Stimulated activated CD4-positive, alpha-beta T cell treated with anti-CD3 and anti-CD28 coated beads, Interleukin-12 subunit alpha, Interleukin-12 subunit beta, amount 100 ng/mL, for 48 hours (primary cell): ENCODE results near the gene DPH5.
A peak's percentile ranks its signal among the peaks of the same experiment; 100 is the strongest.
"Not testable (repeated sequence)": the region's sequence is repeated elsewhere in the genome, so short reads cannot be mapped to it uniquely, and the experiment has no call there.

ENCODE experiments used
- DNase-seq, 3 donors: peaks; one replicate each; pipeline ENCODE4 v3.0.0-alpha.2; 2020; ENCODE audit warnings: low read depth in 2 of 3, low spot score in 1 of 3

DPH5 gene

GRCh38 chr1:100989306-100990077, 36.1 kb downstream of the DPH5 start:
- no peak for DNase-seq

- DNase-seq: no peak
These were observed 37.5 kb downstream of the DPH5 start for GRCh38 chr1:100988121-100988520.

GRCh38 chr1:100982793-100983192, 42.8 kb downstream of the DPH5 start:
- no peak for DNase-seq

GRCh38 chr1:100979631-100980030, 46.0 kb downstream of the DPH5 start:
- no peak for DNase-seq

- DNase-seq: no peak
These were observed 48.6 kb downstream of the DPH5 start for GRCh38 chr1:100976936-100977335.

- DNase-seq: no peak
These were observed 53.4 kb downstream of the DPH5 start for GRCh38 chr1:100972185-100972584.

GRCh38 chr1:100971021-100971420, 54.6 kb downstream of the DPH5 start:
- no peak for DNase-seq

GRCh38 chr1:100969327-100969726, 56.3 kb downstream of the DPH5 start:
- no peak for DNase-seq

GRCh38 chr1:100968621-100969020, 57.0 kb downstream of the DPH5 start:
- DNase-seq: no peak

GRCh38 chr1:100960098-100960497, 65.5 kb downstream of the DPH5 start:
- no peak for DNase-seq

- DNase-seq: no peak
These were observed 66.0 kb downstream of the DPH5 start for GRCh38 chr1:100959502-100960060.

GRCh38 chr1:100955322-100955721, 70.3 kb downstream of the DPH5 start:
- DNase-seq: no peak

- DNase-seq: no peak
These were observed 71.4 kb downstream of the DPH5 start for GRCh38 chr1:100953960-100954730.

- not testable (repeated sequence) for DNase-seq
These were observed 72.6 kb downstream of the DPH5 start for GRCh38 chr1:100952970-100953369.

- no peak for DNase-seq
These were observed 73.4 kb downstream of the DPH5 start for GRCh38 chr1:100952104-100952745.

- DNase-seq: no peak
These were observed 74.8 kb downstream of the DPH5 start for GRCh38 chr1:100950781-100951180.

- DNase-seq: no peak
These were observed 75.2 kb downstream of the DPH5 start for GRCh38 chr1:100950337-100950736.

GRCh38 chr1:100949515-100950158, 75.9 kb downstream of the DPH5 start:
- peak in 1 of 3 donors; percentile 31 for DNase-seq

- DNase-seq: not testable (repeated sequence)
These were observed 76.7 kb downstream of the DPH5 start for GRCh38 chr1:100948721-100949405.

- DNase-seq: not testable (repeated sequence)
These were observed 77.8 kb downstream of the DPH5 start for GRCh38 chr1:100947816-100948215.
